ENCODE results near the gene GPR141. TPM values are rescaled to one million over a fixed set of nuclear protein-coding genes. Genes with fewer than 3 reads are reported as not detected.

GPR141 gene
- polyA plus RNA-seq, 1 donor (not counting 4 experiments of a cell fraction or from before 2014, with no cell fraction given): not detected

- H3K79me2 ChIP-seq (ENCODE audit: control insufficient read depth, insufficient read depth, low read length): no peaks in the 10 kb centered on the region
- no peaks in the 10 kb centered on the region for H3K36me3 ChIP-seq (ENCODE audit: control insufficient read depth in 2 of 2, extremely low read depth in 1 of 2, insufficient read depth in 2 of 2, low read length in 2 of 2)
- no peaks in the 10 kb centered on the region for H3K4me1 ChIP-seq (ENCODE audit: control insufficient read depth, extremely low read depth, insufficient read depth, low read length)
- no peak overlapping the region for H3K4me3 ChIP-seq (ENCODE audit: control insufficient read depth in 2 of 3, extremely low read depth in 1 of 3, insufficient read depth in 2 of 3, low read depth in 1 of 3, low read length in 3 of 3)
- H3K9me1 ChIP-seq (ENCODE audit: control insufficient read depth, extremely low read depth, insufficient read depth, low read length): no peaks in the 10 kb centered on the region
- TF ChIP-seq EZH2 (IDR thresholded peaks at IDR 0.05; ENCODE audit: low read length): no peak
- TF ChIP-seq CTCF (optimal IDR thresholded peaks at IDR 0.05 in 1 of 3, IDR thresholded peaks at IDR 0.05 in 1 of 3, conservative IDR thresholded peaks at IDR 0.05 in 1 of 3; ENCODE audit: extremely low read depth in 1 of 3, insufficient read depth in 2 of 3, low read length in 3 of 3): no peak
- H3K27ac ChIP-seq (ENCODE audit: control insufficient read depth, insufficient read depth, low read length): no peak overlapping the region
- no peak overlapping the region for H3K9ac ChIP-seq (ENCODE audit: control insufficient read depth, extremely low read depth, insufficient read depth, low read length)
- H3K4me2 ChIP-seq (ENCODE audit: control insufficient read depth, extremely low read depth, insufficient read depth, low read depth, low read length): no peak overlapping the region
- dilution Hi-C loops (cut with MboI; ENCODE audit: extremely low pct_ligation_motif_present, low sequenced_read_pairs): no loop called here
- DNase-seq (ENCODE audit: low read depth, low spot score) (no peak), FAIRE-seq (no peak)
- H4K20me1 ChIP-seq (ENCODE audit: control insufficient read depth, extremely low read depth, insufficient read depth, low read length): no peaks in the 10 kb centered on the region
- no peaks in the 10 kb centered on the region for H3K27me3 ChIP-seq (ENCODE audit: control insufficient read depth, extremely low read depth, insufficient read depth, low read length)
- no peaks in the 10 kb centered on the region for H3K9me3 ChIP-seq (ENCODE audit: control insufficient read depth, low read depth, low read length)
- no peak overlapping the region for H2AFZ ChIP-seq (ENCODE audit: control insufficient read depth, low read length)
Measured at GRCh38 chr7:37786741-37787569, 103.4 kb downstream of the GPR141 start.

Other genes starting within 250 kb of the GPR141 start
- 0.07 to 0.17 TPM in 2 of 3 replicates, not detected in the other for gene ELMO1, start 234.9 kb upstream of the GPR141 start, polyA plus RNA-seq
- gene NME8, start 164.8 kb downstream of the GPR141 start, polyA plus RNA-seq: not detected in 3 replicates
- gene SFRP4, start 233.1 kb downstream of the GPR141 start, polyA plus RNA-seq: not detected in 3 replicates
- 0.02 to 0.04 TPM in 2 of 3 replicates, not detected in the other for gene EPDR1, start 236.9 kb downstream of the GPR141 start, polyA plus RNA-seq

Measured in keratinocyte (primary cell).